ENCODE data around the gene RGS3. TPM values are rescaled to one million over a fixed set of nuclear protein-coding genes. Genes with fewer than 3 reads are reported as not detected.
"Not testable (repeated sequence)": the region's sequence is repeated elsewhere in the genome, so short reads cannot be mapped to it uniquely, and the experiment has no call there.

RGS3 gene
- total RNA-seq = 10 to 100 TPM; 36.5 to 48.2 TPM

GRCh38 chr9:113463418-113464285, at the start of gene RGS3:
Gene RGS3, plus strand, starts transcription at chr9:113463727. Its CDS starts 76 bp downstream, at chr9:113463803.
- Mint-ChIP-seq H3K27me3 (ENCODE audit: low read depth) (no peaks in the 10 kb centered on the region), H3K4me3 (no peak within 1 kb of the TSS), H3K4me1 (ENCODE audit: low read depth) (no peaks in the 10 kb centered on the region), H3K9me3 (no peaks in the 10 kb centered on the region), H3K27ac (no peak within 1 kb of the TSS), H3K36me3 (ENCODE audit: insufficient read depth in 2 of 2) (peaks cover 0 to 2% of the 10 kb centered on the region in 2 donors)
- ATAC-seq (replicated peaks in 1 of 2) (no peak), DNase-seq (no peak)

- Mint-ChIP-seq H3K27ac (no peak overlapping the region), H3K4me1 (ENCODE audit: low read depth) (no peaks in the 10 kb centered on the region)
Measured at GRCh38 chr9:113416149-113416721, 47.3 kb upstream of the RGS3 start.

GRCh38 chr9:113417370-113417769, 46.2 kb upstream of the RGS3 start:
- DNase-seq (no peak), ATAC-seq (replicated peaks in 1 of 2) (no peak)
- H3K4me3 Mint-ChIP-seq = no peak overlapping the region
- no peaks in the 10 kb centered on the region for H3K27me3 Mint-ChIP-seq (ENCODE audit: low read depth)
- no peaks in the 10 kb centered on the region for H3K9me3 Mint-ChIP-seq
- H3K36me3 Mint-ChIP-seq (ENCODE audit: insufficient read depth in 2 of 2) = no peaks in the 10 kb centered on the region
- H3K27ac Mint-ChIP-seq = no peak overlapping the region
- no peaks in the 10 kb centered on the region for H3K4me1 Mint-ChIP-seq (ENCODE audit: low read depth)

More at GRCh38 chr9:113416149-113416721, 47.3 kb upstream of the RGS3 start:
- Mint-ChIP-seq H3K36me3 (ENCODE audit: insufficient read depth in 2 of 2) (no peaks in the 10 kb centered on the region), H3K9me3 (no peaks in the 10 kb centered on the region), H3K4me3 (no peak overlapping the region), H3K27me3 (ENCODE audit: low read depth) (no peaks in the 10 kb centered on the region)
- DNase-seq (no peak), ATAC-seq (replicated peaks in 1 of 2) (no peak)

GRCh38 chr9:113421726-113422125, 41.8 kb upstream of the RGS3 start:
- Mint-ChIP-seq H3K27ac (no peak overlapping the region), H3K9me3 (no peaks in the 10 kb centered on the region), H3K27me3 (ENCODE audit: low read depth) (peaks cover 4% of the 10 kb centered on the region), H3K4me1 (ENCODE audit: low read depth) (peaks cover 3% of the 10 kb centered on the region), H3K4me3 (no peak overlapping the region), H3K36me3 (ENCODE audit: insufficient read depth in 2 of 2) (no peaks in the 10 kb centered on the region)
- ATAC-seq (replicated peaks in 1 of 2) = no peak
- no peak for DNase-seq

- Mint-ChIP-seq H3K27ac (no peak overlapping the region), H3K9me3 (no peaks in the 10 kb centered on the region), H3K4me1 (ENCODE audit: low read depth) (peaks cover 5% of the 10 kb centered on the region)
Measured at GRCh38 chr9:113425072-113425471, 38.5 kb upstream of the RGS3 start.

GRCh38 chr9:113426701-113427100, 36.8 kb upstream of the RGS3 start:
- Mint-ChIP-seq H3K36me3 (ENCODE audit: insufficient read depth in 2 of 2) (no peaks in the 10 kb centered on the region), H3K9me3 (no peaks in the 10 kb centered on the region), H3K4me1 (ENCODE audit: low read depth) (peaks cover 5% of the 10 kb centered on the region), H3K4me3 (no peak overlapping the region), H3K27ac (no peak overlapping the region), H3K27me3 (ENCODE audit: low read depth) (peaks cover 7% of the 10 kb centered on the region)
- DNase-seq (no peak), ATAC-seq (replicated peaks in 1 of 2) (no peak)

More at GRCh38 chr9:113425072-113425471, 38.5 kb upstream of the RGS3 start:
- no peak for ATAC-seq (replicated peaks in 1 of 2)
- H3K4me3 Mint-ChIP-seq = no peak overlapping the region
- no peaks in the 10 kb centered on the region for H3K36me3 Mint-ChIP-seq (ENCODE audit: insufficient read depth in 2 of 2)
- peaks cover 7% of the 10 kb centered on the region for H3K27me3 Mint-ChIP-seq (ENCODE audit: low read depth)
- no peak for DNase-seq

GRCh38 chr9:113427629-113428028, 35.9 kb upstream of the RGS3 start:
- DNase-seq (no peak), ATAC-seq (replicated peaks in 1 of 2) (no peak)
- Mint-ChIP-seq H3K36me3 (ENCODE audit: insufficient read depth in 2 of 2) (no peaks in the 10 kb centered on the region), H3K4me3 (no peak overlapping the region), H3K9me3 (no peaks in the 10 kb centered on the region), H3K4me1 (ENCODE audit: low read depth) (peaks cover 5% of the 10 kb centered on the region), H3K27ac (peak overlapping the region; percentile 16), H3K27me3 (ENCODE audit: low read depth) (peaks cover 7% of the 10 kb centered on the region)

- Mint-ChIP-seq H3K36me3 (ENCODE audit: insufficient read depth in 2 of 2) (no peaks in the 10 kb centered on the region), H3K4me3 (no peak overlapping the region), H3K27ac (no peak overlapping the region), H3K9me3 (no peaks in the 10 kb centered on the region), H3K4me1 (ENCODE audit: low read depth) (peaks cover 5% of the 10 kb centered on the region), H3K27me3 (ENCODE audit: low read depth) (peaks cover 7% of the 10 kb centered on the region)
- ATAC-seq (replicated peaks in 1 of 2) (no peak), DNase-seq (no peak)
Measured at GRCh38 chr9:113428062-113428615, 35.4 kb upstream of the RGS3 start.

GRCh38 chr9:113431191-113431590, 32.3 kb upstream of the RGS3 start:
- Mint-ChIP-seq H3K36me3 (ENCODE audit: insufficient read depth in 2 of 2) (no peaks in the 10 kb centered on the region), H3K27me3 (ENCODE audit: low read depth) (peaks cover 7% of the 10 kb centered on the region), H3K9me3 (no peaks in the 10 kb centered on the region), H3K4me1 (ENCODE audit: low read depth) (peaks cover 5% of the 10 kb centered on the region), H3K27ac (no peak overlapping the region), H3K4me3 (no peak overlapping the region)
- ATAC-seq (replicated peaks in 1 of 2) (no peak), DNase-seq (no peak)

GRCh38 chr9:113436728-113437515, 26.6 kb upstream of the RGS3 start:
- no peak for ATAC-seq (replicated peaks in 1 of 2)
- no peak for DNase-seq
- Mint-ChIP-seq H3K4me1 (ENCODE audit: low read depth) (no peaks in the 10 kb centered on the region), H3K36me3 (ENCODE audit: insufficient read depth in 2 of 2) (no peaks in the 10 kb centered on the region), H3K27ac (no peak overlapping the region), H3K4me3 (no peak overlapping the region), H3K9me3 (no peaks in the 10 kb centered on the region), H3K27me3 (ENCODE audit: low read depth) (no peaks in the 10 kb centered on the region)

GRCh38 chr9:113437716-113438115, 25.8 kb upstream of the RGS3 start:
- not testable (repeated sequence) for H3K9me3 Mint-ChIP-seq; H3K4me3 Mint-ChIP-seq; DNase-seq; H3K4me1 Mint-ChIP-seq (ENCODE audit: low read depth); H3K36me3 Mint-ChIP-seq (ENCODE audit: insufficient read depth in 2 of 2); H3K27me3 Mint-ChIP-seq (ENCODE audit: low read depth); ATAC-seq (replicated peaks in 1 of 2); H3K27ac Mint-ChIP-seq

- Mint-ChIP-seq H3K27ac (no peak overlapping the region), H3K36me3 (ENCODE audit: insufficient read depth in 2 of 2) (no peaks in the 10 kb centered on the region), H3K9me3 (no peaks in the 10 kb centered on the region), H3K4me1 (ENCODE audit: low read depth) (no peaks in the 10 kb centered on the region), H3K27me3 (ENCODE audit: low read depth) (no peaks in the 10 kb centered on the region), H3K4me3 (no peak overlapping the region)
- DNase-seq = no peak
- no peak for ATAC-seq (replicated peaks in 1 of 2)
Measured at GRCh38 chr9:113444736-113445135, 18.8 kb upstream of the RGS3 start.

- H3K27ac Mint-ChIP-seq = no peak overlapping the region
- ATAC-seq (replicated peaks in 1 of 2) (peak in 1 of 2 donors; percentile 22), DNase-seq (no peak)
- H3K9me3 Mint-ChIP-seq = no peaks in the 10 kb centered on the region
- H3K36me3 Mint-ChIP-seq (ENCODE audit: insufficient read depth in 2 of 2) = no peaks in the 10 kb centered on the region
- H3K27me3 Mint-ChIP-seq (ENCODE audit: low read depth) = no peaks in the 10 kb centered on the region
- H3K4me1 Mint-ChIP-seq (ENCODE audit: low read depth) = no peaks in the 10 kb centered on the region
- no peak overlapping the region for H3K4me3 Mint-ChIP-seq
Measured at GRCh38 chr9:113446323-113446740, 17.2 kb upstream of the RGS3 start.

Measured in activated T-cell treated with anti-CD3 and anti-CD28 coated beads, Interleukin-2, amount 50 U/mL, for 72 hours (primary cell).